EH (cell line): ENCODE results near the gene KRTAP4-1.
"Not testable (repeated sequence)": the region's sequence is repeated elsewhere in the genome, so short reads cannot be mapped to it uniquely, and the experiment has no call there.

ENCODE experiments used
- DNase-seq: peaks from one replicate; pipeline ENCODE4 v3.0.0-alpha.2; 2015; ENCODE audit warnings: low read depth

The KRTAP4-1 gene

GRCh38 chr17:41171886-41172285 is 12.8 kb downstream of the KRTAP4-1 start:
- DNase-seq: peak; percentile 15

DNA sequence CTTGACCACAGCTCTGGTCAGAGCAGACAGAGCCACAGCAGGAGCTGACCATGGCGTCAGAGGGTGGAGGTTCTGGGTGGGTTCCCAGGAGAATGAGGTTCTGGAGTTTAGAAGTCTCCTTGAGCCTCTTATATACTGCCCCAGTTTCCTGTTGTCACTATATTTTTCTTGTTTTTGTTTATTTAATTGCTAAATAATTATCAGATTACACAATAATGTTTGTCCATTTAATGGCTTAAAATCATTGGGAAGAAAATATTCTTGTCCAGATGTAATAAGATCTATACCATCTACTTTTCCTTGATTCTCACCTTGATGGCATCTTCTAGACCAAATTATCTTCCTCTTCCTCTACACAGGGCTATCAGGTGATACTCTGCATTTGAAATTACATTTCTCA is 16.6 kb downstream of the KRTAP4-1 start, which contains the start of gene KRTAP4-3:
Gene KRTAP4-3 (minus strand): TSS at position 101 of the 400 bp plus-strand sequence. CDS start 49 bp downstream, at position 52.
- no peak for DNase-seq

DNA sequence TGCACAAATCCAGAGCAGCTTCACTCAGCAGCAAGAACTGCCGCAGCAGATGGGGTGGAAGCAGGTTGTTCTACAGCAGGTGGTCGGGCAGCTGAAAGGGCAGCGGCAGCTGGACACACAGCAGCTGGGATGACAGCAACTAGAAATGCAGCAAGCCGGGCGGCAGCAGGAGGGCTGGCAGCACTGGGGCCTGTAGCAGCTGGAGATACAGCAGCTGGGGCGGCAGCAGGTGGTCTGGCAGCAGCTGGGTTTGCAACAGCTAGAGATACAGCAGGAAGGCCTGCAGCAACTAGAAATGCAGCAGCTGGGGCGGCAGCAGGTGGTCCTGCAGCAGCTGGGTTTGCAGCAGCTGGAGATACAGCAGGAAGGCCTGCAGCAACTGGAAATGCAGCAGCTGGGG is 17.1 kb downstream of the KRTAP4-1 start:
- no peak for DNase-seq

- peak; percentile 23 for DNase-seq
Measured at GRCh38 chr17:41163828-41164227, 20.9 kb downstream of the KRTAP4-1 start.

GRCh38 chr17:41160648-41161047 is 24.1 kb downstream of the KRTAP4-1 start, which contains the start of gene KRTAP4-4:
KRTAP4-4 (minus strand) TSS chr17:41160748; CDS start chr17:41160691, 57 bp downstream.
- DNase-seq: no peak

DNA sequence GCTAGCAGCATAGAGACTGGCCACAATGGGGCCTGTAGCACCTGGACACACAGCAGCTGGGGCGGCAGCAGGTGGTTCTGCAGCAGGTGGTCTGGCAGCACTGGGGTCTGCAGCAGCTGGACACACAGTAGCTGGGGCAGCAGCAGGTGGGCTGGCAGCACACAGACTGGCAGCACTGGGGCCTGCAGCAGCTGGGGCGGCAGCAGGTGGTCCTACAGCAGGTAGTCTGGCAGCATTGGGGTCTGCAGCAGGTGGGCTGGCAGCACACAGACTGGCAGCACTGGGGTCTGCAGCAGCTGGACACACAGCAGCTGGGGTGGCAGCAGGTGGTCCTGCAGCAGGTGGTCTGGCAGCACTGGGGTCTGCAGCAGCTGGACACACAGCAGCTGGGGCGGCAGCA is 24.5 kb downstream of the KRTAP4-1 start:
- not testable (repeated sequence) for DNase-seq

DNA sequence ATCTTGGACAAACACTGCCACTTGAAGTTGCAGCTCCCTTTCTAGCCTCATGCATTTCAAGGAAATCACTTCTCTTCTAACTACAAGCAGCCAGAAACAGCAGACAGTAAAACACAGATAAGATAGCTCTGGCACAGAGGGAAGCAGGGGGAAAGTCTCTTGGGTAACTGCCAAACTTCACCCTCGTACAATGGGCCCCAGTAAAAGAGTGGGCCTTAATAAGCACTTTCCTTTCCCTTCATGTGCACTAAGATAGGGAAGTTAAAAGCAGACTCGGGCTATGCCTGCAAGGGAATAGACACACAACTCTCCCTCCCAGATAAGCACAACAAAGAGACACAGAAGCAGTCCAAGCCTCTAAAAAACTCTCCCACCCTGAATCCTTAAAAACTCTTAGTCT is 30.9 kb downstream of the KRTAP4-1 start:
- no peak for DNase-seq

- DNase-seq: no peak
Measured at GRCh38 chr17:41151525-41151924, 33.2 kb downstream of the KRTAP4-1 start.

DNA sequence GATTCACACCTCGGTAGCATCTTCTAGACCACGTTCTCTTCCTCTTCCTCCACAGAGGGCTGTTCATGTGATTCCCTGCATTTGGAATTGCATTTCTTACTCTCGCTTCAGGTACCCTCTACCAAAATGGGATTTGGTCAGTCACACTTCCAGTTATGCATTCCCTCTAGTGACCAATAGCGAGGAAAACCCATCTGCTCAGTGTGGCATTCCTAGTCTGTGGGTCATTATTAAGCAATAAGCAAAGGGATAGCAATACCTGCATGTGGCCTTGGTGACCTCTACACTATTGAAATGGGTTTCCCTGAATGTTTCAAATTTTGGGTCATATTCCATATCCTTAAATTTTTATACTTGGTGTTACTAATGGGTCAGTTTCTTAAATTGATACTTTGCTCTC is 34.7 kb downstream of the KRTAP4-1 start:
- DNase-seq: no peak

- no peak for DNase-seq
Measured at GRCh38 chr17:41149652-41149985, 35.1 kb downstream of the KRTAP4-1 start, which contains the start of gene KRTAP4-5. KRTAP4-5 (minus strand) TSS chr17:41149825; CDS start chr17:41149767, 58 bp downstream.

GRCh38 chr17:41148971-41149651 is 35.6 kb downstream of the KRTAP4-1 start:
- not testable (repeated sequence) for DNase-seq

DNA sequence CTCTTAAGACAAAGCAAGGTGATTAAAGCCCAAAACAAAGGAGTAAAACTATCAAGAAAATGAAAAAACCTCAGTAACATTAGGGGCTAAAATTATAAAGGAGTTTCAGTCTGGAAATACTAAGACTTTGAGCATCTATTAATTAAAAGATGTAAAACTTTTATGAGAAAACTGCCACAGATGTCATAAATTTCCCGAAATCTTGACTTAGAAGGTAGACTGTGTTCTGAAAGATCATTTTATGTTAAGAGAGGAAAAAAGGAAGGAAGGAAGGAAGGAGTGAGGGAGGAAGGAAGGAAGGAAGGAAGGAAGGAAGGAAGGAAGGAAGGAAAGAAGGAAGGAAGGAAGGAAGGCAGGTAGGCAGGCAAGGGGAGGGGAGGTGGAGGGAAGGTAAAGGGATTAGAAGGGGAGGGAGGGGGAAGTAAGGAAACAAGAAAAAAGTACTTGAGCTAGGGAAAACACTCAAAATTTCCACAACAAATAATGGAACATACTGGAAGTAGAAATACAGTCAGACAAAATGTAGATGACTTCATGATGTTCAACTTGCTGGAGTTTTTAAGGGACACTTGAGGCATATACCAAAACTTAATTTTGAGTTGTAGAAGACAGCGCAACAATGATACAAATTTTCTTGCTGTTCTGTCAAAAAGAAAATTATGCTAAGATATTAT is 37.0 kb downstream of the KRTAP4-1 start:
- no peak for DNase-seq

- no peak for DNase-seq
Measured at GRCh38 chr17:41145261-41145660, 39.5 kb downstream of the KRTAP4-1 start.

DNA sequence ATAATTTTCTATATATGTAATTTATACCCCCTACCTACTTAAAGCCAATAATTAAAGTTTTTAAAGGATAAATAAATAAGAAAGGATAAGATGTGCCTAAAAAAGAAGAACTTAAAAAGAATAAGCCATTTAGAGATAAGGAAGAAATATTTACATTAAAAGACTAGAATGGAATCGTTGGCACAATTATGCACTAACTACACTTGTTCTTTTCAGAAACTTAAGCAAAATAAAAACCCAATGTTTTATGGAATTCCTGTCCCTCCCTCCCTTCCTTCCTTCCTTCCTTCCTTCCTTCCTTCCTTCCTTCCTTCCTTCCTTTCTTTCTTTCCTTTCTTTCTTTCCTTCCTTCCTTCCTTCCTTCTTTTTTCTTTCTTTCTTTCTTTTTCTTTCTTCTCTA is 39.9 kb downstream of the KRTAP4-1 start:
- no peak for DNase-seq

DNA sequence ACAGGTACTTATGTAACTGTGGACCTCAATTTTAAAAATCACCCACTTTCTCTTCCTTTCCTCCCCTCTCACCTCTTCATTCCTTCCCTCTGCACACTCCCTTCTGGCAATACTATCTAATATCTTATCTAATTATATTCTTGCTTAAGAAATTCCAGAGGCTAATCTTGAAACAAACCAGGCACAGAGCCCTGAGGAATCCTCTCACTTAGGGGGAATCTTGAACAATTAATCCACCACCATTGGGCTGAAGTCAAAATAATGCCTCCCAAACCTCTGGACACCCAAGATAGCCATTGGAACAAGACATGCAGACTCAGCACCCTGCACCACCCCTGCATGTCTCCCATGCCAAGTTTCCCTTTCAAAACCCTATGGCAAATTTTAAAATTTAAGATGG is 43.4 kb downstream of the KRTAP4-1 start:
- DNase-seq: no peak

GRCh38 chr17:41140360-41141131 is 44.2 kb downstream of the KRTAP4-1 start, which contains the start of gene KRTAP4-6:
KRTAP4-6 (minus strand) TSS chr17:41140544; CDS start chr17:41140487, 57 bp downstream.
- DNase-seq: peak; percentile 93

- not testable (repeated sequence) for DNase-seq
Measured at GRCh38 chr17:41139865-41140264, 44.8 kb downstream of the KRTAP4-1 start.
